ENCODE data around the gene TMPRSS4. TPM values are rescaled to one million over a fixed set of nuclear protein-coding genes. Genes with fewer than 3 reads are reported as not detected.

TMPRSS4 gene
- total RNA-seq, 1 experiment from 2014 or later: 1.5 TPM

DNA sequence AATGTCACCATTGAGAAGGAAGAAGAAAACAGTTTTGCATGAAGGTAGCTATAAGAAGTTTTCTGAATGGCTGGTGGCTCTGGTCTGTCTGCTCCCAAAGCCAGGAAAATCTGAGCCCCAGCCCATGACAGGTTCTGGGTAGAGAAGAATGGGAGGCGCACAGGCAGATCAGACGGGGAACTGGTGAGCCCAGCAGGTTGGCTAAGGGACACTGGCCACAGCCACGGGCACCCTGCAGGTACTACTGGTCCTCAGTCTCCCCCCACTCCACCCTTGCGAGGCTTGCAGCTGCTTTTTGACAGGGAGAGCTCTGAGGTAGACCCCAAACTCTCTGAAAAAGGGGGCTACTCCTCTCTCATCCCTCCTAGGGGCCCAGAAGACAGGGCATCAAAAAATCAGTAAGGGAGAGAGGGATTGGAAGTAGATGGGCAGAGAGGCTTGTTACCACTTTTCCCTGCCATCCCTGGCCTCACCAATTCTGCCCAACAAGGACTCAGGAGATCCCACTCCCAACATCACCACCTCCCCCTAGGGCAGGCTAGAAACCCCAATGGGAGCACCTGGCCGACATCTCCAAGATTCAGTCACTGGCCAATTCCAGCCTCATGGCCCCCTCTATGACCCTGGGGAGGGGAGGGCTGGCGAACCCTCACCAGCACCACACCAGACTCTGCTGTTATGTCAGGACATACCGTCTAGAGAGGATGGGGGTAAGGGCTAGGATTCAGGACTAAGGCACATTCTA lies 58.3 kb downstream of the TMPRSS4 start:
- Histone ChIP-seq H3K4me1 (ENCODE audit: control insufficient read depth in 1 of 2, insufficient read depth in 2 of 2, low read length in 2 of 2) (no peaks in the 10 kb centered on the region), H3K9ac (ENCODE audit: low read length) (no peak overlapping the region), H3K36me3 (ENCODE audit: control insufficient read depth in 1 of 2, insufficient read depth in 2 of 2, low read length in 2 of 2) (no peaks in the 10 kb centered on the region), H4K20me1 (ENCODE audit: insufficient read depth) (no peaks in the 10 kb centered on the region), H3K4me3 (replicated peaks in 1 of 2; ENCODE audit: low read depth in 1 of 2, low read length in 2 of 2) (no peak overlapping the region), H3K9me3 (ENCODE audit: control insufficient read depth in 1 of 2, insufficient read depth in 1 of 2, low read depth in 1 of 2, low read length in 2 of 2) (no peaks in the 10 kb centered on the region), H3K79me2 (ENCODE audit: insufficient read depth, low read length) (no peaks in the 10 kb centered on the region), H2AFZ (ENCODE audit: low read depth, low read length, poor library complexity, severe bottlenecking) (no peak overlapping the region), H3K4me2 (ENCODE audit: low read length) (no peak overlapping the region), H3K9me2 (ENCODE audit: insufficient read depth) (no peaks in the 10 kb centered on the region), H3K27me3 (ENCODE audit: insufficient read depth, low read length) (no peaks in the 10 kb centered on the region), H3K27ac (ENCODE audit: low read depth, low read length) (no peak overlapping the region)
- TF ChIP-seq POLR2AphosphoS5 (IDR thresholded peaks at IDR 0.05; ENCODE audit: low read depth, low read length) (no peak), YY1 (IDR thresholded peaks at IDR 0.05; ENCODE audit: extremely low read depth, insufficient replicate concordance, low read depth, low read length) (no peak), TCF7L2 (IDR thresholded peaks at IDR 0.05; ENCODE audit: borderline replicate concordance, extremely low read depth, insufficient read depth, insufficient read length) (no peak), ZFX (IDR thresholded peaks at IDR 0.05) (no peak), EGR1 (IDR thresholded peaks at IDR 0.05; ENCODE audit: low read depth) (no peak), RAD21 (IDR thresholded peaks at IDR 0.05; ENCODE audit: low read depth) (no peak), ZNF274 (IDR thresholded peaks at IDR 0.05; ENCODE audit: low read depth, low read length) (no peak), EZH2phosphoT487 (IDR thresholded peaks at IDR 0.05; ENCODE audit: borderline replicate concordance) (no peak), EZH2 (IDR thresholded peaks at IDR 0.05) (no peak), CBX3 (IDR thresholded peaks at IDR 0.05; ENCODE audit: low read depth) (no peak), SP1 (IDR thresholded peaks at IDR 0.05; ENCODE audit: low read depth) (no peak), POLR2A (IDR thresholded peaks at IDR 0.05; ENCODE audit: borderline replicate concordance, extremely low read depth, insufficient read depth, insufficient read length) (no peak), SIN3A (IDR thresholded peaks at IDR 0.05; ENCODE audit: low read depth) (no peak), ELF1 (IDR thresholded peaks at IDR 0.05; ENCODE audit: borderline replicate concordance, low read depth) (no peak), CEBPB (IDR thresholded peaks at IDR 0.05; ENCODE audit: low read depth) (no peak)
- TF ChIP-seq, protein P1, sequence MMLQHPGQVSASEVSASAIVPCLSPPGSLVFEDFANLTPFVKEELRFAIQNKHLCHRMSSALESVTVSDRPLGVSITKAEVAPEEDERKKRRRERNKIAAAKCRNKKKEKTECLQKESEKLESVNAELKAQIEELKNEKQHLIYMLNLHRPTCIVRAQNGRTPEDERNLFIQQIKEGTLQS (IDR thresholded peaks at IDR 0.05): no peak
- TF ChIP-seq, protein P2, sequence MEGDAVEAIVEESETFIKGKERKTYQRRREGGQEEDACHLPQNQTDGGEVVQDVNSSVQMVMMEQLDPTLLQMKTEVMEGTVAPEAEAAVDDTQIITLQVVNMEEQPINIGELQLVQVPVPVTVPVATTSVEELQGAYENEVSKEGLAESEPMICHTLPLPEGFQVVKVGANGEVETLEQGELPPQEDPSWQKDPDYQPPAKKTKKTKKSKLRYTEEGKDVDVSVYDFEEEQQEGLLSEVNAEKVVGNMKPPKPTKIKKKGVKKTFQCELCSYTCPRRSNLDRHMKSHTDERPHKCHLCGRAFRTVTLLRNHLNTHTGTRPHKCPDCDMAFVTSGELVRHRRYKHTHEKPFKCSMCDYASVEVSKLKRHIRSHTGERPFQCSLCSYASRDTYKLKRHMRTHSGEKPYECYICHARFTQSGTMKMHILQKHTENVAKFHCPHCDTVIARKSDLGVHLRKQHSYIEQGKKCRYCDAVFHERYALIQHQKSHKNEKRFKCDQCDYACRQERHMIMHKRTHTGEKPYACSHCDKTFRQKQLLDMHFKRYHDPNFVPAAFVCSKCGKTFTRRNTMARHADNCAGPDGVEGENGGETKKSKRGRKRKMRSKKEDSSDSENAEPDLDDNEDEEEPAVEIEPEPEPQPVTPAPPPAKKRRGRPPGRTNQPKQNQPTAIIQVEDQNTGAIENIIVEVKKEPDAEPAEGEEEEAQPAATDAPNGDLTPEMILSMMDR (IDR thresholded peaks at IDR 0.05 in 2 of 3, conservative IDR thresholded peaks at IDR 0.05 in 1 of 3; ENCODE audit: borderline replicate concordance in 1 of 3, insufficient read depth in 1 of 3, low read depth in 2 of 3, low read length in 2 of 3): no peak
- TF ChIP-seq, protein P3, sequence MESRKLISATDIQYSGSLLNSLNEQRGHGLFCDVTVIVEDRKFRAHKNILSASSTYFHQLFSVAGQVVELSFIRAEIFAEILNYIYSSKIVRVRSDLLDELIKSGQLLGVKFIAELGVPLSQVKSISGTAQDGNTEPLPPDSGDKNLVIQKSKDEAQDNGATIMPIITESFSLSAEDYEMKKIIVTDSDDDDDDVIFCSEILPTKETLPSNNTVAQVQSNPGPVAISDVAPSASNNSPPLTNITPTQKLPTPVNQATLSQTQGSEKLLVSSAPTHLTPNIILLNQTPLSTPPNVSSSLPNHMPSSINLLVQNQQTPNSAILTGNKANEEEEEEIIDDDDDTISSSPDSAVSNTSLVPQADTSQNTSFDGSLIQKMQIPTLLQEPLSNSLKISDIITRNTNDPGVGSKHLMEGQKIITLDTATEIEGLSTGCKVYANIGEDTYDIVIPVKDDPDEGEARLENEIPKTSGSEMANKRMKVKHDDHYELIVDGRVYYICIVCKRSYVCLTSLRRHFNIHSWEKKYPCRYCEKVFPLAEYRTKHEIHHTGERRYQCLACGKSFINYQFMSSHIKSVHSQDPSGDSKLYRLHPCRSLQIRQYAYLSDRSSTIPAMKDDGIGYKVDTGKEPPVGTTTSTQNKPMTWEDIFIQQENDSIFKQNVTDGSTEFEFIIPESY (IDR thresholded peaks at IDR 0.05; ENCODE audit: extremely low read depth, insufficient replicate concordance, low read length): no peak
- ChIA-PET RAD21 (ENCODE audit: low non-redundant PET in 1 of 2, low total read pairs in 2 of 2, uncharacterized antibody in 2 of 2, unreplicated experiment in 2 of 2) (no interaction called here), POLR2A (no interaction called here), CTCF (no interaction called here)
- intact Hi-C loops (cut with micrococcal nuclease): no loop called here
- no TSS peak for BruUV-seq (replicated peaks)
- no peak for ATAC-seq
- no peak for DNase-seq (ENCODE audit: low read depth, low spot score)

Measured in HCT116 (cell line).